ENCODE data around the gene TMED3. TPM values are rescaled to one million over a fixed set of nuclear protein-coding genes. Genes with fewer than 3 reads are reported as not detected.
A peak's percentile ranks its signal among the peaks of the same experiment; 100 is the strongest.

The TMED3 gene
- total RNA-seq, 1 donor from 2014 or later, result 126 TPM

DNA sequence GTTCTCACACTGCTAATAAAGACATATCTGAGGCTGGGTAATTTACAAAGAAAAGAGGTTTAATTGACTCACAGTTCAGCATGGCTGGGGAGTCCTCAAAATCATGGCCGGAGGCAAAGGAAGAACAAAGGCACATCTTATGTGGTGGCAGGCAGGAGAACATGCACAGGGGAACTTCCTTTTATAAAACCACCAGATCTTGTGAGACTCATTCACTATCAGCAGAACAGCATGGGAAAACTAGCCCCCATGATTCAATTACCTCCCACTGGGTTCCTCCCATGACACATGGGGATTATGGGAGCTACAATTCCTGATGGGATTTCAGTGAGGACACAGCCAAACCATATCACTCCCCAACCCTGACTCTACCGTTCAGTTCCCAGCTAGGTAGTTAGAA, 61.5 kb downstream of the TMED3 start:
- H3K4me1 Mint-ChIP-seq (ENCODE audit: low read depth, unreplicated experiment), result peaks cover 11% of the 10 kb centered on the region
- H3K36me3 Mint-ChIP-seq (ENCODE audit: low read depth, unreplicated experiment), result peaks cover 14% of the 10 kb centered on the region
- no peak overlapping the region for H3K4me3 Mint-ChIP-seq (ENCODE audit: unreplicated experiment)
- no peaks in the 10 kb centered on the region for H3K9me3 Mint-ChIP-seq (ENCODE audit: unreplicated experiment)
- DNase-seq (ENCODE audit: low read depth) (peak; percentile 68), FAIRE-seq (no peak)
- no peak overlapping the region for H3K9ac ChIP-seq (ENCODE audit: low read length)
- H3K9me3 ChIP-seq (ENCODE audit: insufficient read depth, low read depth, low read length), result no peaks in the 10 kb centered on the region
- H3K27ac ChIP-seq (ENCODE audit: low read depth, low read length), result no peak overlapping the region
- no peaks in the 10 kb centered on the region for H3K36me3 ChIP-seq (ENCODE audit: insufficient read depth, low read length)
- H3K27me3 ChIP-seq (ENCODE audit: insufficient read depth, low read length), result no peaks in the 10 kb centered on the region
- H3K79me2 ChIP-seq (ENCODE audit: insufficient read depth, low read length), result no peaks in the 10 kb centered on the region
- H4K20me1 ChIP-seq (ENCODE audit: insufficient read depth, low read length), result peaks cover 5% of the 10 kb centered on the region
- TF ChIP-seq EZH2 (IDR thresholded peaks at IDR 0.05; ENCODE audit: insufficient read depth, low read length) (no peak), CTCF (IDR thresholded peaks at IDR 0.05; ENCODE audit: insufficient read depth, low read depth, low read length) (no peak)
- no peaks in the 10 kb centered on the region for H3K27me3 Mint-ChIP-seq (ENCODE audit: low read depth, unreplicated experiment)
- H3K4me1 ChIP-seq (ENCODE audit: insufficient read depth, low read length), result no peaks in the 10 kb centered on the region
- H3K27ac Mint-ChIP-seq (ENCODE audit: unreplicated experiment), result no peak overlapping the region
- H3K4me2 ChIP-seq (ENCODE audit: low read length), result no peak overlapping the region
- H2AFZ ChIP-seq (ENCODE audit: low read depth, low read length), result no peak overlapping the region
- H3K4me3 ChIP-seq (ENCODE audit: insufficient read depth, low read depth, low read length), result no peak overlapping the region

Other genes starting within 250 kb of the TMED3 start
- gene RASGRF1, start 220.3 kb upstream of the TMED3 start, total RNA-seq, result 0.55 and 1.2 TPM in 2 replicates
- 0.05 TPM in 1 of 2 replicates, not detected in the other for gene ANKRD34C, start 28.4 kb upstream of the TMED3 start, total RNA-seq
- 1.7 TPM in 2 replicates for gene MINAR1, start 121.2 kb downstream of the TMED3 start, total RNA-seq

Measured in astrocyte (in vitro differentiated cells and primary cell).